Loucy (cell line): ENCODE data around the gene C4BPB.

Experiments
- H2AFZ ChIP-seq: fragments of 200-600 bp; sonication (generic); 2 replicates; pipeline ENCODE4 v1.6.0; 2016; ENCODE audit warnings: antibody characterized with exemption, mild to moderate bottlenecking, low read length, moderate library complexity
- H3F3A ChIP-seq: fragments of 200-600 bp; 2 replicates; pipeline ENCODE4 v1.6.0; 2016; ENCODE audit warnings: antibody characterized with exemption, low read depth, mild to moderate bottlenecking
- H3K27me3 ChIP-seq: fragments of 200-600 bp; sonication (generic); 2 replicates; pipeline ENCODE4 v1.6.1; 2014; ENCODE audit warnings: low read length, mild to moderate bottlenecking; ENCODE audit not compliant: insufficient read depth, poor library complexity, severe bottlenecking
- H3K36me3 ChIP-seq: fragments of 200-600 bp; sonication (generic); 2 replicates; pipeline ENCODE4 v1.6.1; 2016; ENCODE audit warnings: low read length; ENCODE audit not compliant: insufficient read depth
- H3K4me1 ChIP-seq: fragments of 200-600 bp; sonication (generic); 2 replicates; pipeline ENCODE4 v1.5.1; 2014; ENCODE audit warnings: low read length, mild to moderate bottlenecking; ENCODE audit not compliant: insufficient read depth, poor library complexity, severe bottlenecking
- H3K4me2 ChIP-seq: fragments of 200-600 bp; sonication (generic); 2 replicates; pipeline ENCODE4 v1.6.0; 2014; ENCODE audit warnings: antibody characterized with exemption, low read length, low read depth, mild to moderate bottlenecking; ENCODE audit not compliant: poor library complexity, severe bottlenecking
- H3K4me3 ChIP-seq: fragments of 200-600 bp; sonication (generic); 2 replicates; pipeline ENCODE4 v1.5.1; 2014; ENCODE audit warnings: low read length, mild to moderate bottlenecking, mixed read lengths; ENCODE audit not compliant: poor library complexity, severe bottlenecking
- H3K79me2 ChIP-seq: fragments of 200-600 bp; sonication (generic); 2 replicates; pipeline ENCODE4 v1.6.1; 2014; ENCODE audit warnings: low read length; ENCODE audit not compliant: insufficient read depth
- H3K9ac ChIP-seq: fragments of 200-600 bp; sonication (generic); 2 replicates; pipeline ENCODE4 v1.6.0; 2014; ENCODE audit warnings: mild to moderate bottlenecking, low read depth, low read length, moderate library complexity; ENCODE audit not compliant: poor library complexity, severe bottlenecking
- H3K9me2 ChIP-seq: fragments of 200-600 bp; sonication (generic); replicated peaks from 2 replicates; pipeline ENCODE4 v1.6.1; 2016; ENCODE audit warnings: low read depth, low read length, mixed read lengths
- H3K9me3 ChIP-seq: fragments of 200-600 bp; sonication (generic); 2 replicates; pipeline ENCODE4 v1.6.1; 2014; ENCODE audit warnings: mild to moderate bottlenecking, antibody characterized with exemption, low read length, low read depth; ENCODE audit not compliant: insufficient read depth
- H4K20me1 ChIP-seq: fragments of 200-600 bp; sonication (generic); 2 replicates; pipeline ENCODE4 v1.6.0; 2014; ENCODE audit warnings: antibody characterized with exemption, low read length, mild to moderate bottlenecking; ENCODE audit not compliant: insufficient read depth, poor library complexity, severe bottlenecking
- EZH2phosphoT487 ChIP-seq: fragments of 200-600 bp; IDR thresholded peaks from 2 replicates; pipeline ENCODE4 v1.6.1; 2018; ENCODE audit warnings: antibody characterized with exemption, mild to moderate bottlenecking, moderate library complexity, borderline replicate concordance
- TF ChIP-seq, protein P1 (sequence below): fragments of 200-600 bp; sonication (generic); conservative IDR thresholded peaks from 2 replicates; pipeline ENCODE4 v1.5.1; 2014; ENCODE audit warnings: mild to moderate bottlenecking, antibody characterized with exemption, low read length

Gene C4BPB

DNA sequence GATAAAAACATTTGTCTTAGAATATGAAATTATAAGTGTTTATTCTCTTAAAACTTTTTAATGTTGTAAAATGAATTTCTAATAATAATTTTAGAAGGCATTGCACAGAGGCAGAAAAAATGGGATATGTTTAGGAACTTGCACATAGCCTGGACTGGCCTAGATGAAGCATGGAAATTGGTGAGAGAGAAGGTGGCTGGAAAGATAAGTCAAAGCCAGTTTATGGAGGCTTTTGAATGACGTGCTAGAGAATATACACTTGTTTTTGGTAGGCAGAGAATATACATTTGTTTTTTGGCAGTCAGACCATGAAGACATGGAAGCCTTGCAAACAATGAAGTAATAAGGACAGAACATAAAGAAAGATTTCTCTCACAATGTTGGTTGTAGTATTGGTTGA lies 13.1 kb downstream of the C4BPB start:
- H3K4me1 ChIP-seq, result no peaks in the 10 kb centered on the region
- TF ChIP-seq EZH2phosphoT487, result no peak
- TF ChIP-seq, protein P1, sequence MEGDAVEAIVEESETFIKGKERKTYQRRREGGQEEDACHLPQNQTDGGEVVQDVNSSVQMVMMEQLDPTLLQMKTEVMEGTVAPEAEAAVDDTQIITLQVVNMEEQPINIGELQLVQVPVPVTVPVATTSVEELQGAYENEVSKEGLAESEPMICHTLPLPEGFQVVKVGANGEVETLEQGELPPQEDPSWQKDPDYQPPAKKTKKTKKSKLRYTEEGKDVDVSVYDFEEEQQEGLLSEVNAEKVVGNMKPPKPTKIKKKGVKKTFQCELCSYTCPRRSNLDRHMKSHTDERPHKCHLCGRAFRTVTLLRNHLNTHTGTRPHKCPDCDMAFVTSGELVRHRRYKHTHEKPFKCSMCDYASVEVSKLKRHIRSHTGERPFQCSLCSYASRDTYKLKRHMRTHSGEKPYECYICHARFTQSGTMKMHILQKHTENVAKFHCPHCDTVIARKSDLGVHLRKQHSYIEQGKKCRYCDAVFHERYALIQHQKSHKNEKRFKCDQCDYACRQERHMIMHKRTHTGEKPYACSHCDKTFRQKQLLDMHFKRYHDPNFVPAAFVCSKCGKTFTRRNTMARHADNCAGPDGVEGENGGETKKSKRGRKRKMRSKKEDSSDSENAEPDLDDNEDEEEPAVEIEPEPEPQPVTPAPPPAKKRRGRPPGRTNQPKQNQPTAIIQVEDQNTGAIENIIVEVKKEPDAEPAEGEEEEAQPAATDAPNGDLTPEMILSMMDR, result no peak
- H2AFZ ChIP-seq, result no peak overlapping the region
- no peaks in the 10 kb centered on the region for H3K9me2 ChIP-seq
- H3K4me2 ChIP-seq, result no peak overlapping the region
- H3K36me3 ChIP-seq, result no peaks in the 10 kb centered on the region
- no peaks in the 10 kb centered on the region for H3K27me3 ChIP-seq
- H4K20me1 ChIP-seq, result no peaks in the 10 kb centered on the region
- H3K4me3 ChIP-seq, result no peak overlapping the region
- H3K9ac ChIP-seq, result no peak overlapping the region
- no peaks in the 10 kb centered on the region for H3K9me3 ChIP-seq
- no peaks in the 10 kb centered on the region for H3F3A ChIP-seq
- no peaks in the 10 kb centered on the region for H3K79me2 ChIP-seq

DNA sequence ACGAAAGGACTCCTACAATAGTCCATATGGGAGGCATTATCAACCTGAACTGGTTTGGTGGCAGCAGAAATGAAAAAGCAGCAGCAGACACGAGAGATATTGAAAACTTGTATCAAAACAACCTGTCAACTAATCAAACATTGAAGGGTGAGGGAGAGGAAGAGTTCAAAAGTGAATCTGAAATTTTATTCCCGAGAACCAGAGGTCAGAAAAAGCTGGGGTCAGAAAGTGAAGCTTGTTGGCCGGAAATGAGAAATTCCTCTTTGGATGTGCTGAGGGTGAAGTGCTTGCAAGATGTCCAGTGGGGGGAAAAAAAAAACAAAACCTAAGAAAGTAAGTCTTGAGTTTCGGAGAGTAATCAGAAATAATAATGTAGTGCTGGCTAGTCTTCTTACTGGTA lies 13.5 kb downstream of the C4BPB start:
- Histone ChIP-seq H3K4me1 (no peaks in the 10 kb centered on the region), H3K27me3 (no peaks in the 10 kb centered on the region)

DNA sequence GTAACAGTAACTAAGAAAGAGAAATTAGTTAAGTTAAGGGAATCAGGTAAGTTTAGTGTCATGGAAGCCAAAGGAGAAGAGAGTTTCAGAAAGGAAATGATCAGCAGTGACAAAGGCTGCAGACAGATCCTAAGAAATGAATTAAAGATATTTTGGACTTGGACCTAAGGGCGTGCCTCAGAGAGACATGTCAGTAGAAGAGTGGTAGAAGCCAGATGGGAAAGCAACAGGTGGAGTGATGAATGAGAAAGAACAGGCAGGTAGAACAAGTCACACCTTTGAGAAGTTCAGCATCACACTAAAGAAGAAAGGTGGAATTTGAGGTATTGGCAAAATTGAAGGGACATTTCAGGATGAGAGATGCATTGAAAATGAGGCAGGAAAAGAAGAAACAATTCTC lies 14.0 kb downstream of the C4BPB start:
- TF ChIP-seq, protein P1, result no peak
- TF ChIP-seq EZH2phosphoT487, result no peak
- Histone ChIP-seq H3K4me1 (no peaks in the 10 kb centered on the region), H3K4me2 (no peak overlapping the region), H3K79me2 (no peaks in the 10 kb centered on the region), H3K36me3 (no peaks in the 10 kb centered on the region), H2AFZ (no peak overlapping the region), H3F3A (no peaks in the 10 kb centered on the region), H3K4me3 (no peak overlapping the region), H3K9ac (no peak overlapping the region), H3K9me2 (no peaks in the 10 kb centered on the region), H3K9me3 (no peaks in the 10 kb centered on the region), H4K20me1 (no peaks in the 10 kb centered on the region), H3K27me3 (no peaks in the 10 kb centered on the region)

More for the DNA sequence above, 13.5 kb downstream of the C4BPB start:
- no peaks in the 10 kb centered on the region for H3F3A ChIP-seq
- TF ChIP-seq EZH2phosphoT487, result no peak
- TF ChIP-seq, protein P1, result no peak
- H3K9me2 ChIP-seq, result no peaks in the 10 kb centered on the region
- no peak overlapping the region for H3K4me3 ChIP-seq
- no peak overlapping the region for H3K4me2 ChIP-seq
- H4K20me1 ChIP-seq, result no peaks in the 10 kb centered on the region
- H3K9me3 ChIP-seq, result no peaks in the 10 kb centered on the region
- H3K36me3 ChIP-seq, result no peaks in the 10 kb centered on the region
- H3K9ac ChIP-seq, result no peak overlapping the region
- H2AFZ ChIP-seq, result no peak overlapping the region
- no peaks in the 10 kb centered on the region for H3K79me2 ChIP-seq
